ENCODE results near the gene HNF1A. TPM values are rescaled to one million over a fixed set of nuclear protein-coding genes. Genes with fewer than 3 reads are reported as not detected.

Gene HNF1A
- total RNA-seq, 4 donors from 2014 or later: not detected

- TF ChIP-seq CTCF (IDR thresholded peaks at IDR 0.05; ENCODE audit: low read depth): no peak
Measured at GRCh38 chr12:120998435-120998834, 20.1 kb downstream of the HNF1A start.

DNA sequence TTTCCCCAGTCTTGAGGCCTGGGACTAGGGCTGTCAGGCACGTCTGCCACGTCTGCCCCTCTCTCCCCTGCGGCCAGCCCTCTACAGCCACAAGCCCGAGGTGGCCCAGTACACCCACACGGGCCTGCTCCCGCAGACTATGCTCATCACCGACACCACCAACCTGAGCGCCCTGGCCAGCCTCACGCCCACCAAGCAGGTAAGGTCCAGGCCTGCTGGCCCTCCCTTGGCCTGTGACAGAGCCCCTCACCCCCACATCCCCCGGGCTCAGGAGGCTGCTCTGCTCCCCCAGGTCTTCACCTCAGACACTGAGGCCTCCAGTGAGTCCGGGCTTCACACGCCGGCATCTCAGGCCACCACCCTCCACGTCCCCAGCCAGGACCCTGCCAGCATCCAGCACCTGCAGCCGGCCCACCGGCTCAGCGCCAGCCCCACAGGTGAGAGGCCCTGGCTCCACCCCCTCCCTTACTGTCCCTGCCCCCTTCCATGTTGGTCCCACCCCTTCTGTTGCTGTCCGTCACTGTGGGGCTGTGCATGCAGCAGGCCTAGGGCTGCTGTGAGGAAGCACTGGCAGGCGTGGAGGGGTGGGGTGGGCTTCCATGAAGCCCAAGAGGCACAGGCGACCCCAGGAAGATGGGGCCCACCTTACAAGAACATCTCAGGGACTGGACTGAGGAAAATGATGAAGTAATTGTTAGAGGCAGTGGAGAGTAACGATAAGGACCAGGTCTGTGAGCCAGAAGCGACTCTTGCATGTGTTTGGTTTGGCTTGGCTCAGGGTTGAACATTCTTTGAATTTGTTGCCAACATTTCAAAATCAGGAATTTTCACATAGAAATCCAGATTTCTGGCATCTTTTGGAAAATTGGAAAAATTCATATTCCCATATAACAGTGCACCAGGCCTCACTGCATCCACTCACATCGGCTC is 21.1 kb downstream of the HNF1A start:
- TF ChIP-seq CTCF (IDR thresholded peaks at IDR 0.05; ENCODE audit: low read depth): no peak

GRCh38 chr12:121000530-121000929 is 22.2 kb downstream of the HNF1A start:
- TF ChIP-seq CTCF (IDR thresholded peaks at IDR 0.05; ENCODE audit: low read depth): no peak

DNA sequence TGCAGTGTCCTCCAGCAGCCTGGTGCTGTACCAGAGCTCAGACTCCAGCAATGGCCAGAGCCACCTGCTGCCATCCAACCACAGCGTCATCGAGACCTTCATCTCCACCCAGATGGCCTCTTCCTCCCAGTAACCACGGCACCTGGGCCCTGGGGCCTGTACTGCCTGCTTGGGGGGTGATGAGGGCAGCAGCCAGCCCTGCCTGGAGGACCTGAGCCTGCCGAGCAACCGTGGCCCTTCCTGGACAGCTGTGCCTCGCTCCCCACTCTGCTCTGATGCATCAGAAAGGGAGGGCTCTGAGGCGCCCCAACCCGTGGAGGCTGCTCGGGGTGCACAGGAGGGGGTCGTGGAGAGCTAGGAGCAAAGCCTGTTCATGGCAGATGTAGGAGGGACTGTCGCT is 22.7 kb downstream of the HNF1A start:
- no peak for TF ChIP-seq CTCF (IDR thresholded peaks at IDR 0.05; ENCODE audit: low read depth)

- no peak for TF ChIP-seq CTCF (IDR thresholded peaks at IDR 0.05; ENCODE audit: low read depth)
Measured at GRCh38 chr12:121001841-121002483, 23.6 kb downstream of the HNF1A start.

GRCh38 chr12:121003650-121004049 is 25.3 kb downstream of the HNF1A start:
- no peak for TF ChIP-seq CTCF (IDR thresholded peaks at IDR 0.05; ENCODE audit: low read depth)

DNA sequence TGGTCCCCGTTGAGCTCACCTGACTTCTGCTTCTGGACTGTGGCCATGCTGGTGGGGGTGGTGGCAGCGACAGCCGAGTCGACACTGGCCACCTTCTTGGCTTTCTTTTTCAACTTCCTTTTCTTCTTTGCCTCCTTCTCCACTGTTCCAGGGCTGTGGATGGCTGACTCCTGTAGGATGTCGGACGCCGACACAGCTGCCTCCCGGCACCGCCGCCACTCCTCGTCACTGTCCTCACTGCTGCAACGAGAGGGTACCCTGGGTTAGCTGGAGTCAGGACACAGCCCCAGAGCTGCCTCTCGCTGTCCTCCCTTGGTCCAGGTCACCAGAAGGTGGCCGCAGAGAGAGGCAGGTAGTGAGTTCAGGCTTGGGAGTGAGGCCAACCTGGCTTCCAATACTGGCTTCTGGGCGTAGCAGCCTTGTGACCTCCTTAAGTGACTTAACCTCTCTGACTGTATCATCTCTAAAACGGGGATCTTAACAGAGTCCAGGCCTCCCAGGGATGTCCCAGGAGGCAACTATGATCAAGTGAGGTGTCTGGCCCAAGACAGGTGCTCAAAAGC is 26.0 kb downstream of the HNF1A start:
- TF ChIP-seq CTCF (IDR thresholded peaks at IDR 0.05; ENCODE audit: low read depth): no peak

All from subcutaneous adipose tissue (tissue), 4 donors.